Heart left ventricle (tissue), 13 donors: ENCODE measurements around the gene EPHA1.

Experiments
- POLR2A ChIP-seq, 2 donors: fragments of 450-650 bp; IDR thresholded peaks; one replicate each; pipeline ENCODE4 v1.6.1; 2017; ENCODE audit warnings: antibody characterized with exemption in 2 of 2, mild to moderate bottlenecking in 2 of 2, moderate library complexity in 2 of 2
- TF ChIP-seq, protein P1 (sequence below), 12 donors: fragments of 200-600 bp; sonication (generic) in 4 of 12; IDR thresholded peaks; one replicate each; pipeline versions ENCODE4 v1.5.0 to v1.8.0; 2018 to 2022; ENCODE audit warnings: antibody characterized with exemption in 12 of 12, mild to moderate bottlenecking in 5 of 12
- donor health status: ischemic (EF 13 %, LVEDD 7.1; RV severe dilation, severe dysfunction).
- donor health status: DM: no; HTN: yes; CAD: no.
- donor health status: DM: no; HTN: no; CAD: no.
- donor health status: ischemic (EF 25% LVEDD 6.9; RV normal size, moderate dysfunction).
- donor health status: ischemic (EF 25% LVEDD 5.7; RV mildly dilated, moderate dysfunction).
- donor health status: ischemic (EF 35%, LVEDD 5.7; RV mildly dilated, moderate dysfunction).
- donor health status: nonischemic (EF 11% LVEDD 7.7; RV severe dilation, severe dysfunction).
- donor health status: DM: yes; HTN: yes; CAD: no.
- donor health status: PGD.
- donor health status: ischemic (EF 29% LVEDD 5.4; RV normal size, mild dysfunction).
- donor health status: nonischemic (EF 23%, LVEDD 6.1; RV moderate dilation, normal function).

DNA sequence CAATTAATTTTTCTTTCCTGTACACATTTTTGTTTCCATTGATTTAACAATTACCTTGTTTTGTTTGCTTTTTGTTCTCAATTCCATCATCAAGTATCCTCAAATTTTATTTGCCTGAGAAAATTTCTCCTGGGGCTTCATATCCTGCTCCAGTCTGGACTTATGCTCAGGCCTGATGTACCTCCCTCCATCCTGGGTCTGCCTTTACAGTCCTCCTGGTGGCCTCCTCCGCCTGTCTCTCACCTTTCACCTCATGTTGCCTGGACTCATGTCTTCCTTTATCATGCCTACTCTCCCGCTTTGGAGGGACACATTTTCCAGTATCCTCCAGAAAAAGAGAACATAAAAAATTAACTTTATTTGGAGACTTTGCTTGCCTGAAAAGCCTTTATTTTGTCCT lies 22.5 kb upstream of the EPHA1 start:
- TF ChIP-seq, protein P1, sequence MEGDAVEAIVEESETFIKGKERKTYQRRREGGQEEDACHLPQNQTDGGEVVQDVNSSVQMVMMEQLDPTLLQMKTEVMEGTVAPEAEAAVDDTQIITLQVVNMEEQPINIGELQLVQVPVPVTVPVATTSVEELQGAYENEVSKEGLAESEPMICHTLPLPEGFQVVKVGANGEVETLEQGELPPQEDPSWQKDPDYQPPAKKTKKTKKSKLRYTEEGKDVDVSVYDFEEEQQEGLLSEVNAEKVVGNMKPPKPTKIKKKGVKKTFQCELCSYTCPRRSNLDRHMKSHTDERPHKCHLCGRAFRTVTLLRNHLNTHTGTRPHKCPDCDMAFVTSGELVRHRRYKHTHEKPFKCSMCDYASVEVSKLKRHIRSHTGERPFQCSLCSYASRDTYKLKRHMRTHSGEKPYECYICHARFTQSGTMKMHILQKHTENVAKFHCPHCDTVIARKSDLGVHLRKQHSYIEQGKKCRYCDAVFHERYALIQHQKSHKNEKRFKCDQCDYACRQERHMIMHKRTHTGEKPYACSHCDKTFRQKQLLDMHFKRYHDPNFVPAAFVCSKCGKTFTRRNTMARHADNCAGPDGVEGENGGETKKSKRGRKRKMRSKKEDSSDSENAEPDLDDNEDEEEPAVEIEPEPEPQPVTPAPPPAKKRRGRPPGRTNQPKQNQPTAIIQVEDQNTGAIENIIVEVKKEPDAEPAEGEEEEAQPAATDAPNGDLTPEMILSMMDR (IDR thresholded peaks at IDR 0.05): no peak
- TF ChIP-seq POLR2A (IDR thresholded peaks at IDR 0.05): no peak
